CD4-positive, alpha-beta T cell (primary cell): ENCODE data around the gene TIMM50. TPM values are rescaled to one million over a fixed set of nuclear protein-coding genes. Genes with fewer than 3 reads are reported as not detected.

Experiments
- ATAC-seq: fragments of 200-7000 bp; cut with Tn5 transposase; one replicate; pipeline ENCODE4 v1.10.0; 2022; ENCODE audit warnings: mild to moderate bottlenecking; ENCODE audit not compliant: poor library complexity
- CTCF ChIA-PET: fragments of 350-600 bp; sonication (Branson Sonifier 250); formaldehyde crosslinking; loops from one replicate; lab custom pipeline; 2021; ENCODE audit warnings: antibody characterized with exemption, inconsistent platforms; lab: Charles Lee
- POLR2A ChIA-PET: fragments of 350-600 bp; sonication (Branson Sonifier 250); formaldehyde crosslinking; loops from one replicate; lab custom pipeline; 2021; ENCODE audit warnings: antibody characterized with exemption, inconsistent platforms; lab: Charles Lee
- DNase-seq, 14 experiments: peaks; one replicate each; pipeline ENCODE4 v3.0.0-alpha.2; 2013 to 2020; ENCODE audit warnings: mixed read lengths in 2 of 14
- H3K27ac ChIP-seq, 2 donors: one replicate each; pipeline versions ENCODE4 v1.5.1 to v1.7.0; 2013; ENCODE audit warnings: low read length in 2 of 2, low read depth in 1 of 2, mild to moderate bottlenecking in 1 of 2
- H3K27me3 ChIP-seq, 2 experiments: 1 replicate in 1 of 2; 2 replicates in 1 of 2; pipeline versions ENCODE4 v1.6.1 to v1.7.0; 2013; ENCODE audit warnings: low read length in 2 of 2, control low read depth in 1 of 2, mild to moderate bottlenecking in 1 of 2, moderate library complexity in 1 of 2; ENCODE audit not compliant: insufficient read depth in 2 of 2, control insufficient read depth in 1 of 2
- H3K36me3 ChIP-seq: one replicate; pipeline ENCODE4 v1.6.1; 2013; ENCODE audit warnings: low read length, control low read depth; ENCODE audit not compliant: insufficient read depth
- H3K4me1 ChIP-seq: one replicate; pipeline ENCODE4 v1.6.1; 2013; ENCODE audit warnings: low read length, control low read depth; ENCODE audit not compliant: insufficient read depth
- H3K4me3 ChIP-seq: one replicate; pipeline ENCODE4 v1.5.1; 2013; ENCODE audit warnings: mild to moderate bottlenecking, low read length, moderate library complexity
- H3K9me3 ChIP-seq, 2 experiments: 1 replicate in 1 of 2; 2 replicates in 1 of 2; pipeline versions ENCODE4 v1.6.1 to v1.7.0; 2013; ENCODE audit warnings: low read length in 2 of 2, mild to moderate bottlenecking in 2 of 2, control low read depth in 1 of 2, moderate library complexity in 1 of 2; ENCODE audit not compliant: control insufficient read depth in 1 of 2, insufficient read depth in 1 of 2
- H3K27ac Mint-ChIP-seq: one replicate; pipeline ENCODE4 v1.8.0; 2020; ENCODE audit warnings: mixed read lengths
- H3K27me3 Mint-ChIP-seq: one replicate; pipeline ENCODE4 v1.8.0; 2021; ENCODE audit warnings: mixed read lengths
- H3K36me3 Mint-ChIP-seq: one replicate; pipeline ENCODE4 v1.8.0; 2021; ENCODE audit warnings: low read depth, mixed read lengths
- H3K4me1 Mint-ChIP-seq: one replicate; pipeline ENCODE4 v1.8.0; 2021; ENCODE audit warnings: low read depth, mixed read lengths
- H3K4me3 Mint-ChIP-seq: one replicate; pipeline ENCODE4 v1.8.0; 2020; ENCODE audit warnings: mild to moderate bottlenecking, mixed read lengths
- H3K9me3 Mint-ChIP-seq: one replicate; pipeline ENCODE4 v1.8.0; 2020; ENCODE audit warnings: mixed read lengths
- CTCF ChIP-seq: fragments of 200-600 bp; IDR thresholded peaks from one replicate; pipeline ENCODE4 v1.8.0; 2022; ENCODE audit warnings: antibody characterized with exemption, mild to moderate bottlenecking
- intact Hi-C, 2 experiments: fragments of 100-400 bp; cut with DNase I in 1 of 2; cut with micrococcal nuclease in 1 of 2; formaldehyde crosslinking; loops; one replicate each; pipeline versions ENCODE4 v1.15.1 to v1.9.0; 2023 to 2025; cut with DNase I, micrococcal nuclease
- total RNA-seq, 174 experiments: library from RNA in 2 of 174; stranded (reverse) in 2 of 174; gene quantifications; one replicate each; pipeline ENCODE4 v1.2.3 and lab custom pipeline; 2021 to 2026

TIMM50 gene
- total RNA-seq, 2 experiments from 2014 or later, result 38.3 to 43.4 TPM

GRCh38 chr19:39508629-39509028, 28.0 kb downstream of the TIMM50 start:
- no peak for TF ChIP-seq CTCF
- CTCF ChIA-PET, result interaction anchor here (0.6 kb wide), 1 partner anchor 470 kb away, joined by 3 read pairs; no protein-coding TSS in a partner anchor
- POLR2A ChIA-PET, result no interaction called here
- H3K27ac ChIP-seq, result no peak overlapping the region
- Mint-ChIP-seq H3K4me3 (no peak overlapping the region), H3K36me3 (no peaks in the 10 kb centered on the region), H3K9me3 (no peaks in the 10 kb centered on the region), H3K27ac (no peak overlapping the region), H3K4me1 (peaks cover 31% of the 10 kb centered on the region), H3K27me3 (peaks cover 73% of the 10 kb centered on the region)
- H3K27me3 ChIP-seq, result peaks cover 51 to 54% of the 10 kb centered on the region in 2 experiments
- H3K36me3 ChIP-seq, result no peaks in the 10 kb centered on the region
- DNase-seq (no peak), ATAC-seq (no peak)
- no peak overlapping the region for H3K4me3 ChIP-seq
- H3K9me3 ChIP-seq, result peaks cover 0 to 6% of the 10 kb centered on the region in 2 experiments
- H3K4me1 ChIP-seq, result peaks cover 13% of the 10 kb centered on the region
- intact Hi-C loops, result no loop called here

- no peaks in the 10 kb centered on the region for H3K36me3 ChIP-seq
- no peaks in the 10 kb centered on the region for H3K36me3 Mint-ChIP-seq
- no peak overlapping the region for H3K27ac ChIP-seq
- peaks cover 73% of the 10 kb centered on the region for H3K27me3 Mint-ChIP-seq
- POLR2A ChIA-PET, result no interaction called here
- ATAC-seq, result no peak
- H3K4me1 Mint-ChIP-seq, result peaks cover 25% of the 10 kb centered on the region
- peaks cover 13% of the 10 kb centered on the region for H3K4me1 ChIP-seq
- CTCF ChIA-PET, result interaction anchor here (0.6 kb wide), 1 partner anchor 470 kb away, joined by 3 read pairs; no protein-coding TSS in a partner anchor
- no peak overlapping the region for H3K27ac Mint-ChIP-seq
- intact Hi-C loops, result no loop called here
- peaks cover 51 to 53% of the 10 kb centered on the region in 2 experiments for H3K27me3 ChIP-seq
- H3K9me3 ChIP-seq, result peaks cover 0 to 3% of the 10 kb centered on the region in 2 experiments
- no peak for DNase-seq
- H3K4me3 ChIP-seq, result no peak overlapping the region
- no peaks in the 10 kb centered on the region for H3K9me3 Mint-ChIP-seq
- H3K4me3 Mint-ChIP-seq, result no peak overlapping the region
- no peak for TF ChIP-seq CTCF
These were observed 28.6 kb downstream of the TIMM50 start for GRCh38 chr19:39509233-39509632.

GRCh38 chr19:39512988-39513387, 32.4 kb downstream of the TIMM50 start:
- H3K36me3 ChIP-seq, result no peaks in the 10 kb centered on the region
- peaks cover 23% of the 10 kb centered on the region for H3K4me1 Mint-ChIP-seq
- no peak overlapping the region for H3K4me3 ChIP-seq
- H3K4me3 Mint-ChIP-seq, result no peak overlapping the region
- ChIA-PET POLR2A (no interaction called here), CTCF (interaction anchor here (4.1 kb wide), 1 partner anchor 10 kb away, joined by 18 read pairs; no protein-coding TSS in a partner anchor)
- H3K9me3 Mint-ChIP-seq, result no peaks in the 10 kb centered on the region
- H3K27ac ChIP-seq, result no peak overlapping the region
- no peak for TF ChIP-seq CTCF
- peaks cover 72% of the 10 kb centered on the region for H3K27me3 Mint-ChIP-seq
- peaks cover 19% of the 10 kb centered on the region for H3K4me1 ChIP-seq
- peaks cover 49% of the 10 kb centered on the region in 2 experiments for H3K27me3 ChIP-seq
- ATAC-seq (no peak), DNase-seq (no peak)
- H3K27ac Mint-ChIP-seq, result no peak overlapping the region
- intact Hi-C loops, result no loop called here
- no peaks in the 10 kb centered on the region for H3K36me3 Mint-ChIP-seq
- H3K9me3 ChIP-seq, result peaks cover 0 to 20% of the 10 kb centered on the region in 2 experiments
